Activated T-helper 2 cell treated with anti-CD3 and anti-CD28 coated beads, Interferon-gamma antibody, Interleukin-2, Interleukin-4, amounts not matched to agents 10 μg/mL and 5 μg/mL and 100 μg/mL, durations not matched to agents 14 hours and 24 hours and 36 hours (primary cell): ENCODE measurements around the gene KDM2B. TPM values are rescaled to one million over a fixed set of nuclear protein-coding genes. Genes with fewer than 3 reads are reported as not detected.

ENCODE experiments used
- DNase-seq: peaks from one replicate; pipeline ENCODE4 v3.0.0; 2021; ENCODE audit warnings: low spot score
- H3K27ac Mint-ChIP-seq: one replicate; pipeline ENCODE4 v1.8.0; 2021; ENCODE audit warnings: mixed read lengths
- H3K27me3 Mint-ChIP-seq: one replicate; pipeline ENCODE4 v1.8.0; 2021; ENCODE audit warnings: low read depth, mixed read lengths
- H3K36me3 Mint-ChIP-seq: one replicate; pipeline ENCODE4 v1.8.0; 2021; ENCODE audit warnings: low read depth, mixed read lengths
- H3K4me1 Mint-ChIP-seq: one replicate; pipeline ENCODE4 v1.8.0; 2021; ENCODE audit warnings: low read depth, mixed read lengths
- H3K4me3 Mint-ChIP-seq: one replicate; pipeline ENCODE4 v1.8.0; 2021; ENCODE audit warnings: low read depth, mild to moderate bottlenecking, moderate library complexity, mixed read lengths
- H3K9me3 Mint-ChIP-seq: one replicate; pipeline ENCODE4 v1.8.0; 2021; ENCODE audit warnings: mixed read lengths
- intact Hi-C: fragments of 100-400 bp; cut with micrococcal nuclease; formaldehyde crosslinking; loops from one replicate; pipeline ENCODE4 v1.15.1; 2023
- total RNA-seq: library from RNA; stranded (reverse); gene quantifications from 2 replicates; pipeline ENCODE4 v1.2.3, GENCODE V29; 2022

KDM2B gene
- total RNA-seq, 1 donor from 2014 or later, result 59.3 TPM

GRCh38 chr12:121539908-121540307 is 40.9 kb downstream of the KDM2B start:
- Mint-ChIP-seq H3K9me3 (no peaks in the 10 kb centered on the region), H3K4me3 (peak overlapping the region; percentile 9)

GRCh38 chr12:121538699-121539061 is 42.1 kb downstream of the KDM2B start:
- no peak for DNase-seq
- intact Hi-C loops, result loop anchor here (5.0 kb wide), 3 partner anchors 44 to 134 kb away; partner anchors contain the start of genes KDM2B and ORAI1
- peak overlapping the region; percentile 65 for H3K27ac Mint-ChIP-seq
- no peaks in the 10 kb centered on the region for H3K9me3 Mint-ChIP-seq
- peaks cover 33% of the 10 kb centered on the region for H3K4me1 Mint-ChIP-seq
- H3K4me3 Mint-ChIP-seq, result peak overlapping the region; percentile 79
- peaks cover 12% of the 10 kb centered on the region for H3K36me3 Mint-ChIP-seq
- no peaks in the 10 kb centered on the region for H3K27me3 Mint-ChIP-seq

More at GRCh38 chr12:121539908-121540307, 40.9 kb downstream of the KDM2B start:
- peaks cover 6% of the 10 kb centered on the region for H3K36me3 Mint-ChIP-seq
- no peaks in the 10 kb centered on the region for H3K27me3 Mint-ChIP-seq
- intact Hi-C loops, result loop anchor here (5.0 kb wide), 3 partner anchors 42 to 132 kb away; partner anchors contain the start of genes KDM2B and ORAI1
- H3K27ac Mint-ChIP-seq, result no peak overlapping the region
- peaks cover 26% of the 10 kb centered on the region for H3K4me1 Mint-ChIP-seq
- no peak for DNase-seq

GRCh38 chr12:121537814-121538698 is 42.8 kb downstream of the KDM2B start:
- intact Hi-C loops, result loop anchor here (5.0 kb wide), 3 partner anchors 44 to 134 kb away; partner anchors contain the start of genes KDM2B and ORAI1
- Mint-ChIP-seq H3K36me3 (peaks cover 18% of the 10 kb centered on the region), H3K4me3 (peak overlapping the region; percentile 79), H3K9me3 (no peaks in the 10 kb centered on the region), H3K4me1 (peaks cover 33% of the 10 kb centered on the region), H3K27ac (peak overlapping the region; percentile 65), H3K27me3 (no peaks in the 10 kb centered on the region)
- DNase-seq, result no peak

GRCh38 chr12:121536899-121537813 is 43.7 kb downstream of the KDM2B start:
- H3K27me3 Mint-ChIP-seq, result no peaks in the 10 kb centered on the region
- intact Hi-C loops, result loop anchor here (5.0 kb wide), 3 partner anchors 45 to 135 kb away; partner anchors contain the start of genes KDM2B and ORAI1
- H3K36me3 Mint-ChIP-seq, result peaks cover 23% of the 10 kb centered on the region
- H3K4me3 Mint-ChIP-seq, result peak overlapping the region; percentile 74
- peaks cover 34% of the 10 kb centered on the region for H3K4me1 Mint-ChIP-seq
- peak overlapping the region; percentile 62 for H3K27ac Mint-ChIP-seq
- no peaks in the 10 kb centered on the region for H3K9me3 Mint-ChIP-seq
- peak; percentile 32 for DNase-seq

GRCh38 chr12:121536054-121536898 is 44.5 kb downstream of the KDM2B start:
- Mint-ChIP-seq H3K4me1 (peaks cover 33% of the 10 kb centered on the region), H3K27ac (no peak overlapping the region), H3K4me3 (peak overlapping the region; percentile 74), H3K36me3 (peaks cover 25% of the 10 kb centered on the region), H3K27me3 (no peaks in the 10 kb centered on the region), H3K9me3 (no peaks in the 10 kb centered on the region)
- DNase-seq, result no peak
- intact Hi-C loops, result loop anchor here (5.0 kb wide), 3 partner anchors 46 to 136 kb away; partner anchors contain the start of genes KDM2B and ORAI1

- Mint-ChIP-seq H3K27ac (peak overlapping the region; percentile 43), H3K4me1 (peaks cover 42% of the 10 kb centered on the region)
Measured at GRCh38 chr12:121535150-121536053, 45.4 kb downstream of the KDM2B start.

GRCh38 chr12:121534495-121535148 is 46.2 kb downstream of the KDM2B start:
- Mint-ChIP-seq H3K36me3 (peaks cover 34% of the 10 kb centered on the region), H3K27me3 (no peaks in the 10 kb centered on the region), H3K4me3 (peak overlapping the region; percentile 0), H3K4me1 (peaks cover 42% of the 10 kb centered on the region), H3K9me3 (no peaks in the 10 kb centered on the region), H3K27ac (peak overlapping the region; percentile 43)
- intact Hi-C loops, result loop anchor here (5.0 kb wide), 3 partner anchors 48 to 138 kb away; partner anchors contain the start of genes KDM2B and ORAI1
- DNase-seq, result no peak

More at GRCh38 chr12:121535150-121536053, 45.4 kb downstream of the KDM2B start:
- H3K27me3 Mint-ChIP-seq, result no peaks in the 10 kb centered on the region
- H3K9me3 Mint-ChIP-seq, result no peaks in the 10 kb centered on the region
- intact Hi-C loops, result loop anchor here (5.0 kb wide), 3 partner anchors 47 to 137 kb away; partner anchors contain the start of genes KDM2B and ORAI1
- DNase-seq, result no peak
- peaks cover 33% of the 10 kb centered on the region for H3K36me3 Mint-ChIP-seq
- peak overlapping the region; percentile 38 for H3K4me3 Mint-ChIP-seq

- H3K27me3 Mint-ChIP-seq, result no peaks in the 10 kb centered on the region
- no peak for DNase-seq
- H3K4me3 Mint-ChIP-seq, result no peak overlapping the region
- H3K27ac Mint-ChIP-seq, result peak overlapping the region; percentile 71
- H3K9me3 Mint-ChIP-seq, result no peaks in the 10 kb centered on the region
- H3K4me1 Mint-ChIP-seq, result peaks cover 39% of the 10 kb centered on the region
- peaks cover 41% of the 10 kb centered on the region for H3K36me3 Mint-ChIP-seq
- intact Hi-C loops, result no loop called here
Measured at GRCh38 chr12:121533394-121534090, 47.3 kb downstream of the KDM2B start.

- H3K4me1 Mint-ChIP-seq, result peaks cover 35% of the 10 kb centered on the region
- intact Hi-C loops, result no loop called here
- no peaks in the 10 kb centered on the region for H3K9me3 Mint-ChIP-seq
- peaks cover 41% of the 10 kb centered on the region for H3K36me3 Mint-ChIP-seq
- no peak overlapping the region for H3K4me3 Mint-ChIP-seq
- H3K27me3 Mint-ChIP-seq, result no peaks in the 10 kb centered on the region
- no peak for DNase-seq
- H3K27ac Mint-ChIP-seq, result no peak overlapping the region
Measured at GRCh38 chr12:121532503-121533393, 48.1 kb downstream of the KDM2B start.
